WTC11 (cell line): ENCODE data around the gene MPDZ. TPM values are rescaled to one million over a fixed set of nuclear protein-coding genes. Genes with fewer than 3 reads are reported as not detected.

Experiments
- ATAC-seq: fragments of 200-7000 bp; cut with Tn5 transposase; 2 replicates; pipeline ENCODE4 v1.10.0; 2021; ENCODE audit warnings: mild to moderate bottlenecking, moderate library complexity
- CTCF ChIA-PET: fragments of 300-600 bp; sonication (Branson Sonifier 250); formaldehyde crosslinking; loops from one replicate; lab custom pipeline; 2021; ENCODE audit warnings: antibody characterized with exemption; lab: Charles Lee
- POLR2A ChIA-PET: fragments of 350-600 bp; sonication (Branson Sonifier 250); formaldehyde crosslinking; loops from one replicate; lab custom pipeline; 2021; ENCODE audit warnings: antibody characterized with exemption; lab: Charles Lee
- DNase-seq: peaks from one replicate; pipeline ENCODE4 v3.0.0; 2021; ENCODE audit warnings: low spot score
- H3K27ac Mint-ChIP-seq: 2 replicates; pipeline ENCODE4 v1.8.0; 2021; ENCODE audit warnings: mixed read lengths
- H3K27me3 Mint-ChIP-seq: 2 replicates; pipeline ENCODE4 v1.8.0; 2021; ENCODE audit warnings: low read depth, mild to moderate bottlenecking, moderate library complexity, mixed read lengths
- H3K36me3 Mint-ChIP-seq: 2 replicates; pipeline ENCODE4 v1.8.0; 2021; ENCODE audit warnings: mixed read lengths
- H3K4me1 Mint-ChIP-seq: 2 replicates; pipeline ENCODE4 v1.8.0; 2022; ENCODE audit warnings: mixed read lengths
- H3K4me3 Mint-ChIP-seq: 2 replicates; pipeline ENCODE4 v1.8.0; 2021; ENCODE audit warnings: mild to moderate bottlenecking, moderate library complexity, mixed read lengths
- H3K9me3 Mint-ChIP-seq: 2 replicates; pipeline ENCODE4 v1.8.0; 2021; ENCODE audit warnings: mixed read lengths
- CBFB ChIP-seq: sonication (generic); formaldehyde crosslinking; IDR thresholded peaks from 2 replicates; pipeline ENCODE4 v1.8.1; 2022; ENCODE audit warnings: mild to moderate bottlenecking, low read depth, missing genetic modification reagents
- CREB1 ChIP-seq: sonication (generic); formaldehyde crosslinking; IDR thresholded peaks from 2 replicates; pipeline ENCODE4 v1.8.0; 2023; ENCODE audit warnings: mild to moderate bottlenecking, missing genetic modification reagents
- E2F1 ChIP-seq: sonication (generic); formaldehyde crosslinking; IDR thresholded peaks from 2 replicates; pipeline ENCODE4 v1.8.0; 2022; ENCODE audit warnings: mild to moderate bottlenecking, missing genetic modification reagents
- ETV6 ChIP-seq: sonication (generic); formaldehyde crosslinking; IDR thresholded peaks from 2 replicates; pipeline ENCODE4 v1.8.1; 2022; ENCODE audit warnings: mild to moderate bottlenecking, missing genetic modification reagents
- FOXP4 ChIP-seq: sonication (generic); formaldehyde crosslinking; IDR thresholded peaks from 2 replicates; pipeline ENCODE4 v1.8.0; 2022; ENCODE audit warnings: mild to moderate bottlenecking, missing genetic modification reagents
- HMGXB4 ChIP-seq: sonication (generic); formaldehyde crosslinking; IDR thresholded peaks from 2 replicates; pipeline ENCODE4 v1.8.1; 2023; ENCODE audit warnings: mild to moderate bottlenecking, moderate library complexity, missing genetic modification reagents
- IRF1 ChIP-seq: sonication (generic); formaldehyde crosslinking; IDR thresholded peaks from 2 replicates; pipeline ENCODE4 v1.8.0; 2023; ENCODE audit warnings: missing genetic modification reagents
- NFATC4 ChIP-seq: fragments of 250-450 bp; sonication (Bioruptor Pico); IDR thresholded peaks from 2 replicates; pipeline ENCODE4 v1.9.0; 2021; ENCODE audit warnings: mild to moderate bottlenecking
- OVOL2 ChIP-seq: fragments of 250-450 bp; sonication (Bioruptor Pico); IDR thresholded peaks from 2 replicates; pipeline ENCODE4 v1.9.0; 2021; ENCODE audit warnings: mild to moderate bottlenecking, borderline replicate concordance
- SOX15 ChIP-seq: fragments of 250-450 bp; sonication (Bioruptor Pico); IDR thresholded peaks from 2 replicates; pipeline ENCODE4 v1.9.0; 2021; ENCODE audit warnings: mild to moderate bottlenecking
- TCF7 ChIP-seq: sonication (generic); formaldehyde crosslinking; IDR thresholded peaks from 2 replicates; pipeline ENCODE4 v1.8.0; 2022; ENCODE audit warnings: mild to moderate bottlenecking, low read depth, missing genetic modification reagents, moderate library complexity
- TEAD1 ChIP-seq: sonication (generic); formaldehyde crosslinking; IDR thresholded peaks from 2 replicates; pipeline ENCODE4 v1.8.0; 2022; ENCODE audit warnings: mild to moderate bottlenecking, missing genetic modification reagents
- ZBTB21 ChIP-seq: sonication (generic); formaldehyde crosslinking; IDR thresholded peaks from 2 replicates; pipeline ENCODE4 v1.8.1; 2023; ENCODE audit warnings: mild to moderate bottlenecking, missing genetic modification reagents, borderline replicate concordance
- ZNF281 ChIP-seq: sonication (generic); formaldehyde crosslinking; IDR thresholded peaks from 2 replicates; pipeline ENCODE4 v1.8.0; 2023; ENCODE audit warnings: mild to moderate bottlenecking, missing genetic modification reagents
- ZNF396 ChIP-seq: fragments of 250-450 bp; sonication (Bioruptor Pico); IDR thresholded peaks from 2 replicates; pipeline ENCODE4 v1.8.0; 2021; ENCODE audit warnings: mild to moderate bottlenecking, moderate library complexity, borderline replicate concordance
- ZNF423 ChIP-seq: fragments of 250-450 bp; sonication (Bioruptor Pico); IDR thresholded peaks from 2 replicates; pipeline ENCODE4 v2.1.2; 2022; ENCODE audit warnings: mild to moderate bottlenecking, moderate library complexity
- ZSCAN18 ChIP-seq: fragments of 250-450 bp; sonication (Bioruptor Pico); IDR thresholded peaks from 2 replicates; pipeline ENCODE4 v2.1.2; 2022; ENCODE audit warnings: mild to moderate bottlenecking, moderate library complexity
- total RNA-seq: library from RNA; stranded (reverse); gene quantifications from 3 replicates; pipeline ENCODE4 v1.2.3, GENCODE V29; 2021

MPDZ gene
- total RNA-seq, 1 experiment from 2014 or later = 38.5 TPM

- Mint-ChIP-seq H3K27me3 (no peaks in the 10 kb centered on the region; the same call in 1 of the 2 replicates), H3K27ac (no peak overlapping the region), H3K36me3 (peaks cover 11% of the 10 kb centered on the region), H3K9me3 (peaks cover 23% of the 10 kb centered on the region), H3K4me3 (no peak overlapping the region), H3K4me1 (no peaks in the 10 kb centered on the region)
- CTCF ChIA-PET = no interaction called here
- no peak for TF ChIP-seq FOXP4
- TF ChIP-seq OVOL2 = no peak
- no peak for TF ChIP-seq ZNF423 (CRISPR knock-in tag)
- TF ChIP-seq CBFB (CRISPR knock-in tag) = no peak
- TF ChIP-seq E2F1 (CRISPR knock-in tag) = no peak
- no peak for TF ChIP-seq TEAD1 (CRISPR knock-in tag)
- no peak for TF ChIP-seq IRF1 (CRISPR knock-in tag)
- no peak for TF ChIP-seq ETV6 (CRISPR knock-in tag)
- POLR2A ChIA-PET = no interaction called here
- DNase-seq = no peak
- no peak for ATAC-seq
Observed at GRCh38 chr9:13295556-13295955, 16.1 kb upstream of the MPDZ start.

GRCh38 chr9:13292782-13293181 is 13.3 kb upstream of the MPDZ start:
- TF ChIP-seq TEAD1 (CRISPR knock-in tag) (no peak), ZSCAN18 (CRISPR knock-in tag) (no peak), CREB1 (CRISPR knock-in tag) (no peak), ZNF281 (no peak), ZBTB21 (CRISPR knock-in tag) (no peak), ZNF396 (CRISPR knock-in tag) (no peak), SOX15 (CRISPR knock-in tag) (no peak)
- peaks cover 16% of the 10 kb centered on the region for H3K9me3 Mint-ChIP-seq
- ChIA-PET CTCF (no interaction called here), POLR2A (no interaction called here)
- no peaks in the 10 kb centered on the region for H3K27me3 Mint-ChIP-seq
- H3K27ac Mint-ChIP-seq = no peak overlapping the region
- H3K36me3 Mint-ChIP-seq = peaks cover 11% of the 10 kb centered on the region
- DNase-seq (no peak), ATAC-seq (no peak)
- no peaks in the 10 kb centered on the region for H3K4me1 Mint-ChIP-seq
- no peak overlapping the region for H3K4me3 Mint-ChIP-seq

- H3K36me3 Mint-ChIP-seq = peaks cover 10% of the 10 kb centered on the region
- CTCF ChIA-PET = interaction anchor here (0.6 kb wide), 1 partner anchor 17 kb away, joined by 3 read pairs; no protein-coding TSS in a partner anchor
- POLR2A ChIA-PET = interaction anchor here (0.5 kb wide), 1 partner anchor 18 kb away, joined by 3 read pairs; no protein-coding TSS in a partner anchor
- no peak for DNase-seq
- H3K4me1 Mint-ChIP-seq = no peaks in the 10 kb centered on the region
- H3K4me3 Mint-ChIP-seq = no peak overlapping the region
- no peak overlapping the region for H3K27ac Mint-ChIP-seq
- no peak for ATAC-seq
- no peaks in the 10 kb centered on the region for H3K27me3 Mint-ChIP-seq
- H3K9me3 Mint-ChIP-seq = peaks cover 14% of the 10 kb centered on the region
- TF ChIP-seq TCF7 (no peak), ZNF281 (no peak), HMGXB4 (CRISPR knock-in tag) (no peak), NFATC4 (CRISPR knock-in tag) (no peak), E2F1 (CRISPR knock-in tag) (no peak)
Observed at GRCh38 chr9:13292158-13292557, 12.7 kb upstream of the MPDZ start.
